HepG2 (cell line): ENCODE measurements around the gene HIPK4. TPM values are rescaled to one million over a fixed set of nuclear protein-coding genes. Genes with fewer than 3 reads are reported as not detected.

Experiments used
- AGO1 ChIP-seq: fragments of 200-400 bp; formaldehyde crosslinking; IDR thresholded peaks from 2 replicates; pipeline ENCODE4 v1.6.1; 2017; ENCODE audit warnings: mild to moderate bottlenecking, low read depth, low read length, moderate library complexity; ENCODE audit not compliant: poor library complexity, severe bottlenecking
- ATF7-NPFF ChIP-seq: sonication (generic); formaldehyde crosslinking; IDR thresholded peaks from 2 replicates; pipeline ENCODE4 v1.8.1; 2023; ENCODE audit warnings: mild to moderate bottlenecking, low read depth, missing genetic modification reagents, moderate library complexity
- FOXJ3 ChIP-seq: sonication (generic); formaldehyde crosslinking; IDR thresholded peaks from 2 replicates; pipeline ENCODE4 v1.4.0; 2020; ENCODE audit warnings: missing genetic modification reagents, mild to moderate bottlenecking, borderline replicate concordance
- HINFP ChIP-seq: sonication (generic); formaldehyde crosslinking; IDR thresholded peaks from 2 replicates; pipeline ENCODE4 v1.4.0; 2020; ENCODE audit warnings: low read depth, mild to moderate bottlenecking, missing genetic modification reagents
- MAZ ChIP-seq, 2 experiments: sonication (generic) in 1 of 2; formaldehyde crosslinking in 1 of 2; IDR thresholded peaks; 2 replicates each; pipeline versions ENCODE4 v1.5.0 to v1.6.1; 2012 to 2020; ENCODE audit warnings: low read depth in 2 of 2, mild to moderate bottlenecking in 2 of 2, borderline replicate concordance in 1 of 2, improper control_type of control experiment in 1 of 2, low read length in 1 of 2, missing genetic modification reagents in 1 of 2, moderate library complexity in 1 of 2
- MYNN ChIP-seq: sonication (generic); formaldehyde crosslinking; IDR thresholded peaks from 2 replicates; pipeline ENCODE4 v1.4.0; 2020; ENCODE audit warnings: mild to moderate bottlenecking, low read depth, missing genetic modification reagents
- NFIC ChIP-seq: IDR thresholded peaks from 2 replicates; pipeline ENCODE4 v1.6.1; 2012; ENCODE audit warnings: mild to moderate bottlenecking, low read length, inconsistent platforms
- NR1H2 ChIP-seq: sonication (generic); formaldehyde crosslinking; IDR thresholded peaks from 2 replicates; pipeline ENCODE4 v1.8.1; 2022; ENCODE audit warnings: low read depth, missing genetic modification reagents, borderline replicate concordance
- PAX8 ChIP-seq: sonication (generic); formaldehyde crosslinking; IDR thresholded peaks from 2 replicates; pipeline ENCODE4 v1.8.0; 2022; ENCODE audit warnings: mild to moderate bottlenecking, missing genetic modification reagents, borderline replicate concordance
- PRMT3 ChIP-seq: sonication (generic); formaldehyde crosslinking; IDR thresholded peaks from 2 replicates; pipeline ENCODE4 v1.8.1; 2022; ENCODE audit warnings: low read depth, mild to moderate bottlenecking, moderate library complexity, missing genetic modification reagents, borderline replicate concordance
- ZNF619 ChIP-seq: sonication (generic); formaldehyde crosslinking; IDR thresholded peaks from 2 replicates; pipeline ENCODE4 v1.4.0; 2020; ENCODE audit warnings: mild to moderate bottlenecking, missing genetic modification reagents
- ZNF629 ChIP-seq: sonication (generic); formaldehyde crosslinking; conservative IDR thresholded peaks from 2 replicates; pipeline ENCODE4 v1.5.0; 2020; ENCODE audit warnings: missing genetic modification reagents
- ZNF772 ChIP-seq: sonication (generic); formaldehyde crosslinking; IDR thresholded peaks from 2 replicates; pipeline ENCODE4 v1.5.0; 2020; ENCODE audit warnings: mild to moderate bottlenecking, missing genetic modification reagents
- ZNF776 ChIP-seq: sonication (generic); formaldehyde crosslinking; IDR thresholded peaks from 2 replicates; pipeline ENCODE4 v1.4.0; 2020; ENCODE audit warnings: mild to moderate bottlenecking, missing genetic modification reagents
- ZSCAN12 ChIP-seq: sonication (generic); formaldehyde crosslinking; IDR thresholded peaks from 2 replicates; pipeline ENCODE4 v1.9.0; 2021; ENCODE audit warnings: mild to moderate bottlenecking, missing genetic modification reagents
- polyA plus RNA-seq, 8 experiments: library from polyadenylated mRNA; depleted of rRNA in 3 of 8; stranded (reverse) in 7 of 8; unstranded in 1 of 8; fragments of >200 nt; fragmentation: Illumina TruSeq in 4 of 8; extraction: Trizol in 4 of 8; gene quantifications; 2 replicates each; pipeline versions ENCODE4 v1.2.1 to v1.2.3, GENCODE V29; 2011 to 2016; ENCODE audit warnings: low read depth in 4 of 8, missing spikeins in 1 of 8, mixed read lengths in 1 of 8; ENCODE audit not compliant: insufficient read depth in 1 of 8
- total RNA-seq, 5 experiments: library from RNA; depleted of rRNA; stranded (reverse); fragments of >200 nt; fragmentation: Illumina TruSeq; extraction: Trizol; gene quantifications; 2 replicates each; pipeline ENCODE4 v1.2.3, GENCODE V29; 2016; ENCODE audit warnings: low read depth in 1 of 5
- TF ChIP-seq, protein P1 (sequence below): sonication (generic); formaldehyde crosslinking; IDR thresholded peaks from 2 replicates; pipeline ENCODE4 v1.4.0; 2020; ENCODE audit warnings: missing genetic modification reagents
- TF ChIP-seq, protein P2 (sequence below): sonication (generic); formaldehyde crosslinking; IDR thresholded peaks from 2 replicates; pipeline ENCODE4 v1.4.0; 2020; ENCODE audit warnings: missing genetic modification reagents

The HIPK4 gene
- total and polyA plus RNA-seq, 2 of the 13 experiments (the other 11 are each of a cell fraction or from before 2014, with no cell fraction given) = 0.03 TPM; not detected in 1

GRCh38 chr19:40425450-40426287 lies 35.7 kb upstream of the HIPK4 start, which contains the start of gene SERTAD1 (continued):
- peak; percentile 32; the same call in 1 of the 2 replicates for TF ChIP-seq MAZ (IDR thresholded peaks at IDR 0.05; ENCODE audit: borderline replicate concordance, low read depth, low read length)
- TF ChIP-seq MAZ (CRISPR knock-in tag; IDR thresholded peaks at IDR 0.05; ENCODE audit: low read depth) = peak; percentile 74
- no peak for TF ChIP-seq MYNN (CRISPR knock-in tag)
- TF ChIP-seq NR1H2 (CRISPR knock-in tag) = no peak
- no peak for TF ChIP-seq PRMT3 (CRISPR knock-in tag)
- no peak for TF ChIP-seq ZNF776
- no peak for TF ChIP-seq ZSCAN12 (CRISPR knock-in tag)
- TF ChIP-seq, protein P1, sequence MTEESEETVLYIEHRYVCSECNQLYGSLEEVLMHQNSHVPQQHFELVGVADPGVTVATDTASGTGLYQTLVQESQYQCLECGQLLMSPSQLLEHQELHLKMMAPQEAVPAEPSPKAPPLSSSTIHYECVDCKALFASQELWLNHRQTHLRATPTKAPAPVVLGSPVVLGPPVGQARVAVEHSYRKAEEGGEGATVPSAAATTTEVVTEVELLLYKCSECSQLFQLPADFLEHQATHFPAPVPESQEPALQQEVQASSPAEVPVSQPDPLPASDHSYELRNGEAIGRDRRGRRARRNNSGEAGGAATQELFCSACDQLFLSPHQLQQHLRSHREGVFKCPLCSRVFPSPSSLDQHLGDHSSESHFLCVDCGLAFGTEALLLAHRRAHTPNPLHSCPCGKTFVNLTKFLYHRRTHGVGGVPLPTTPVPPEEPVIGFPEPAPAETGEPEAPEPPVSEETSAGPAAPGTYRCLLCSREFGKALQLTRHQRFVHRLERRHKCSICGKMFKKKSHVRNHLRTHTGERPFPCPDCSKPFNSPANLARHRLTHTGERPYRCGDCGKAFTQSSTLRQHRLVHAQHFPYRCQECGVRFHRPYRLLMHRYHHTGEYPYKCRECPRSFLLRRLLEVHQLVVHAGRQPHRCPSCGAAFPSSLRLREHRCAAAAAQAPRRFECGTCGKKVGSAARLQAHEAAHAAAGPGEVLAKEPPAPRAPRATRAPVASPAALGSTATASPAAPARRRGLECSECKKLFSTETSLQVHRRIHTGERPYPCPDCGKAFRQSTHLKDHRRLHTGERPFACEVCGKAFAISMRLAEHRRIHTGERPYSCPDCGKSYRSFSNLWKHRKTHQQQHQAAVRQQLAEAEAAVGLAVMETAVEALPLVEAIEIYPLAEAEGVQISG (CRISPR knock-in tag) = peak; percentile 32; the same call in 1 of the 2 replicates
- TF ChIP-seq, protein P2, sequence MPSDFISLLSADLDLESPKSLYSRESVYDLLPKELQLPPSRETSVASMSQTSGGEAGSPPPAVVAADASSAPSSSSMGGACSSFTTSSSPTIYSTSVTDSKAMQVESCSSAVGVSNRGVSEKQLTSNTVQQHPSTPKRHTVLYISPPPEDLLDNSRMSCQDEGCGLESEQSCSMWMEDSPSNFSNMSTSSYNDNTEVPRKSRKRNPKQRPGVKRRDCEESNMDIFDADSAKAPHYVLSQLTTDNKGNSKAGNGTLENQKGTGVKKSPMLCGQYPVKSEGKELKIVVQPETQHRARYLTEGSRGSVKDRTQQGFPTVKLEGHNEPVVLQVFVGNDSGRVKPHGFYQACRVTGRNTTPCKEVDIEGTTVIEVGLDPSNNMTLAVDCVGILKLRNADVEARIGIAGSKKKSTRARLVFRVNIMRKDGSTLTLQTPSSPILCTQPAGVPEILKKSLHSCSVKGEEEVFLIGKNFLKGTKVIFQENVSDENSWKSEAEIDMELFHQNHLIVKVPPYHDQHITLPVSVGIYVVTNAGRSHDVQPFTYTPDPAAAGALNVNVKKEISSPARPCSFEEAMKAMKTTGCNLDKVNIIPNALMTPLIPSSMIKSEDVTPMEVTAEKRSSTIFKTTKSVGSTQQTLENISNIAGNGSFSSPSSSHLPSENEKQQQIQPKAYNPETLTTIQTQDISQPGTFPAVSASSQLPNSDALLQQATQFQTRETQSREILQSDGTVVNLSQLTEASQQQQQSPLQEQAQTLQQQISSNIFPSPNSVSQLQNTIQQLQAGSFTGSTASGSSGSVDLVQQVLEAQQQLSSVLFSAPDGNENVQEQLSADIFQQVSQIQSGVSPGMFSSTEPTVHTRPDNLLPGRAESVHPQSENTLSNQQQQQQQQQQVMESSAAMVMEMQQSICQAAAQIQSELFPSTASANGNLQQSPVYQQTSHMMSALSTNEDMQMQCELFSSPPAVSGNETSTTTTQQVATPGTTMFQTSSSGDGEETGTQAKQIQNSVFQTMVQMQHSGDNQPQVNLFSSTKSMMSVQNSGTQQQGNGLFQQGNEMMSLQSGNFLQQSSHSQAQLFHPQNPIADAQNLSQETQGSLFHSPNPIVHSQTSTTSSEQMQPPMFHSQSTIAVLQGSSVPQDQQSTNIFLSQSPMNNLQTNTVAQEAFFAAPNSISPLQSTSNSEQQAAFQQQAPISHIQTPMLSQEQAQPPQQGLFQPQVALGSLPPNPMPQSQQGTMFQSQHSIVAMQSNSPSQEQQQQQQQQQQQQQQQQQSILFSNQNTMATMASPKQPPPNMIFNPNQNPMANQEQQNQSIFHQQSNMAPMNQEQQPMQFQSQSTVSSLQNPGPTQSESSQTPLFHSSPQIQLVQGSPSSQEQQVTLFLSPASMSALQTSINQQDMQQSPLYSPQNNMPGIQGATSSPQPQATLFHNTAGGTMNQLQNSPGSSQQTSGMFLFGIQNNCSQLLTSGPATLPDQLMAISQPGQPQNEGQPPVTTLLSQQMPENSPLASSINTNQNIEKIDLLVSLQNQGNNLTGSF (CRISPR knock-in tag) = no peak
- TF ChIP-seq ZNF772 (CRISPR knock-in tag) = peak; percentile 65; the same call in 1 of the 2 replicates
- no peak for TF ChIP-seq PAX8 (CRISPR knock-in tag)
- no peak; the same call in 1 of the 2 replicates for TF ChIP-seq ZNF629 (CRISPR knock-in tag)
- no peak for TF ChIP-seq HINFP (CRISPR knock-in tag)
- peak; percentile 48 for TF ChIP-seq AGO1
- TF ChIP-seq ATF7-NPFF (CRISPR knock-in tag) = no peak
- no peak for TF ChIP-seq NFIC
- TF ChIP-seq FOXJ3 = no peak
- TF ChIP-seq ZNF619 (CRISPR knock-in tag) = no peak
